SK-N-SH (cell line): ENCODE data around the gene PCDHB2. TPM values are rescaled to one million over a fixed set of nuclear protein-coding genes. Genes with fewer than 3 reads are reported as not detected.

ENCODE experiments used
- CTCF ChIA-PET: fragments of 300-600, 350-600 bp; formaldehyde crosslinking; extraction: SDS; loops from one replicate; lab custom pipeline; 2021; lab: Yijun Ruan, JAX
- POLR2A ChIA-PET: fragments of 350-600 bp; sonication (Branson Sonifier 250); formaldehyde crosslinking; extraction: SDS; loops from one replicate; lab custom pipeline; 2020; ENCODE audit warnings: antibody characterized with exemption, inconsistent platforms; lab: Yijun Ruan, JAX
- DNase-seq: peaks from one replicate; pipeline ENCODE4 v3.0.0; 2012
- H2AFZ ChIP-seq: fragments of 200-600 bp; sonication (generic); 2 replicates; pipeline ENCODE4 v1.8.1; 2016; ENCODE audit warnings: antibody characterized with exemption, mild to moderate bottlenecking, low read depth
- H3F3A ChIP-seq: fragments of 200-600 bp; sonication (generic); replicated peaks from 2 replicates; pipeline ENCODE3; 2016; ENCODE audit warnings: antibody characterized with exemption, mild to moderate bottlenecking; ENCODE audit not compliant: insufficient read depth
- H3K27ac ChIP-seq, 2 experiments: fragments of 200-500 bp in 1 of 2; fragments of 200-600 bp in 1 of 2; sonication (Bioruptor generic) in 1 of 2; sonication (generic), shearing (Covaris generic) in 1 of 2; 2 replicates each; pipeline versions ENCODE4 v1.5.1 to v1.6.1; 2014 to 2016; ENCODE audit warnings: low read depth in 2 of 2, inconsistent platforms in 1 of 2, low read length in 1 of 2, mild to moderate bottlenecking in 1 of 2, mixed read lengths in 1 of 2
- H3K27me3 ChIP-seq: fragments of 200-600 bp; sonication (generic), shearing (Covaris generic); 2 replicates; pipeline ENCODE4 v1.6.1; 2016; ENCODE audit warnings: mixed run types; ENCODE audit not compliant: insufficient read depth
- H3K36me3 ChIP-seq, 2 experiments: fragments of 200-500 bp in 1 of 2; fragments of 200-600 bp in 1 of 2; sonication (Bioruptor generic) in 1 of 2; sonication (generic) in 1 of 2; replicated peaks in 1 of 2; 2 replicates each; pipeline versions ENCODE3 to v1.5.1; 2014 to 2016; ENCODE audit warnings: low read length in 1 of 2, mild to moderate bottlenecking in 1 of 2; ENCODE audit not compliant: insufficient read depth in 2 of 2, control insufficient read depth in 1 of 2
- H3K4me1 ChIP-seq, 2 experiments: fragments of 200-500 bp in 1 of 2; fragments of 200-600 bp in 1 of 2; sonication (Bioruptor generic) in 1 of 2; sonication (generic), shearing (Covaris generic) in 1 of 2; 2 replicates each; pipeline versions ENCODE4 v1.5.1 to v1.6.1; 2014 to 2016; ENCODE audit warnings: low read depth in 1 of 2, low read length in 1 of 2, mixed run types in 1 of 2; ENCODE audit not compliant: insufficient read depth in 2 of 2, control insufficient read depth in 1 of 2
- H3K4me2 ChIP-seq: fragments of 200-600 bp; sonication (generic), shearing (Covaris generic); 2 replicates; pipeline ENCODE4 v1.6.1; 2017; ENCODE audit warnings: mixed run types
- H3K4me3 ChIP-seq, 2 experiments: fragments of 200-500 bp in 1 of 2; fragments of 200-600 bp in 1 of 2; sonication (Bioruptor generic) in 1 of 2; sonication (generic), shearing (Covaris generic) in 1 of 2; 2 replicates each; pipeline versions ENCODE4 v1.5.1 to v1.8.1; 2014 to 2016; ENCODE audit warnings: low read depth in 2 of 2, inconsistent platforms in 1 of 2, low read length in 1 of 2, mild to moderate bottlenecking in 1 of 2, mixed read lengths in 1 of 2, moderate library complexity in 1 of 2
- H3K79me2 ChIP-seq: fragments of 200-600 bp; sonication (generic); 2 replicates; pipeline ENCODE4 v1.8.1; 2017; ENCODE audit warnings: mild to moderate bottlenecking; ENCODE audit not compliant: insufficient read depth
- H3K9ac ChIP-seq: fragments of 200-600 bp; sonication (generic); 2 replicates; pipeline ENCODE4 v1.6.1; 2017; ENCODE audit warnings: mixed run types
- H3K9me2 ChIP-seq: fragments of 200-600 bp; sonication (generic); 2 replicates; pipeline ENCODE4 v1.6.1; 2017; ENCODE audit warnings: mixed run types
- H3K9me3 ChIP-seq: fragments of 200-600 bp; sonication (generic); 2 replicates; pipeline ENCODE4 v1.6.1; 2017; ENCODE audit warnings: mixed run types, mild to moderate bottlenecking, moderate library complexity
- H4K20me1 ChIP-seq: fragments of 200-600 bp; sonication (generic); 2 replicates; pipeline ENCODE4 v1.6.1; 2017; ENCODE audit warnings: mild to moderate bottlenecking, mixed run types; ENCODE audit not compliant: insufficient read depth
- CHD2 ChIP-seq: fragments of 150-350 bp; IDR thresholded peaks from 2 replicates; pipeline ENCODE4 v1.6.1; 2018; ENCODE audit warnings: low read length; ENCODE audit not compliant: partially characterized antibody
- CTCF ChIP-seq: fragments of 200-600 bp; sonication (generic); IDR thresholded peaks from 2 replicates; pipeline ENCODE4 v1.6.1; 2017; ENCODE audit warnings: antibody characterized with exemption, mild to moderate bottlenecking, moderate library complexity
- EP300 ChIP-seq, 2 experiments: IDR thresholded peaks; 2 replicates each; pipeline versions ENCODE4 v1.4.0 to v1.6.1; 2012; ENCODE audit warnings: borderline replicate concordance in 1 of 2, low read depth in 1 of 2, low read length in 1 of 2
- MEF2A ChIP-seq: IDR thresholded peaks from 2 replicates; pipeline ENCODE4 v1.4.0; 2012; ENCODE audit warnings: low read depth, borderline replicate concordance
- MXI1 ChIP-seq: IDR thresholded peaks from 2 replicates; pipeline ENCODE4 v1.6.1; 2012; ENCODE audit warnings: mild to moderate bottlenecking, low read depth, low read length, improper control_type of control experiment
- RAD21 ChIP-seq: IDR thresholded peaks from 2 replicates; pipeline ENCODE4 v1.6.1; 2012; ENCODE audit warnings: mild to moderate bottlenecking, low read length
- RFX5 ChIP-seq: IDR thresholded peaks from 2 replicates; pipeline ENCODE4 v1.6.1; 2012; ENCODE audit warnings: mild to moderate bottlenecking, improper control_type of control experiment, low read length
- RXRA ChIP-seq: IDR thresholded peaks from 2 replicates; pipeline ENCODE4 v1.4.0; 2012; ENCODE audit warnings: low read depth, mild to moderate bottlenecking, borderline replicate concordance
- SIN3A ChIP-seq: IDR thresholded peaks from 2 replicates; pipeline ENCODE4 v1.6.1; 2012; ENCODE audit warnings: low read depth, mild to moderate bottlenecking, low read length, moderate library complexity, borderline replicate concordance
- USF2 ChIP-seq: fragments of 150-350 bp; IDR thresholded peaks from 2 replicates; pipeline ENCODE4 v1.6.1; 2017; ENCODE audit warnings: antibody characterized with exemption, low read length, low read depth, borderline replicate concordance
- ZBTB33 ChIP-seq: IDR thresholded peaks from 2 replicates; pipeline ENCODE4 v1.4.0; 2012; ENCODE audit warnings: low read depth, borderline replicate concordance
- WGBS: methylation state at CpG from one replicate; pipeline ENCODE4 v1.1.6; 2017; ENCODE audit warnings: low lambda C conversion rate; 5-methylcytosine and 5-hydroxymethylcytosine counted together
- polyA plus RNA-seq, 3 experiments: library from polyadenylated mRNA; depleted of rRNA; stranded (reverse); fragments of >200 nt; gene quantifications; 2 replicates each; pipeline ENCODE4 v1.2.3, GENCODE V29; 2012

The PCDHB2 gene
- polyA plus RNA-seq, 1 of the 3 experiments (the other 2 are of a cell fraction): 1.6 TPM

GRCh38 chr5:141127305-141127704 is 32.9 kb downstream of the PCDHB2 start:
- ChIA-PET CTCF (interaction anchor here (1.0 to 1.1 kb wide), 2 partner anchors 23 to 492 kb away, joined by 4 read pairs; partner anchors contain the start of genes DIAPH1 and PCDHB6), POLR2A (no interaction called here)
- Histone ChIP-seq H3K27me3 (no peaks in the 10 kb centered on the region), H3K79me2 (no peaks in the 10 kb centered on the region), H3K9me2 (no peaks in the 10 kb centered on the region), H3K4me1 (peaks cover 0 to 2% of the 10 kb centered on the region in 2 experiments; a peak in 1 of 4 replicates), H4K20me1 (no peaks in the 10 kb centered on the region), H3F3A (no peaks in the 10 kb centered on the region), H3K9me3 (no peaks in the 10 kb centered on the region; the same call in 1 of the 2 replicates), H3K27ac (no peak overlapping the region), H2AFZ (no peak overlapping the region), H3K9ac (no peak overlapping the region), H3K36me3 (no peaks in the 10 kb centered on the region), H3K4me3 (no peak overlapping the region)
- 51% methylated on average over 1 of the region's 1 CpG for WGBS
- TF ChIP-seq USF2 (no peak), RAD21 (no peak), ZBTB33 (no peak), SIN3A (no peak), CHD2 (no peak), CTCF (no peak), MEF2A (no peak), RFX5 (no peak), RXRA (no peak), EP300 (IDR thresholded peaks at IDR 0.05; ENCODE audit: borderline replicate concordance in 1 of 2, low read depth in 1 of 2, low read length in 1 of 2) (no peak), MXI1 (no peak)
- TF ChIP-seq, all 33 proteins: peak for 0
- no peak overlapping the region for H3K4me2 ChIP-seq
- DNase-seq: no peak
